Measurements from ENCODE around the gene FARP1. TPM values are rescaled to one million over a fixed set of nuclear protein-coding genes. Genes with fewer than 3 reads are reported as not detected.

Gene FARP1
- total and polyA plus RNA-seq, 2 of the 13 experiments (the other 11 are each of a cell fraction or from before 2014, with no cell fraction given) = 70.6 to 126 TPM

- FAIRE-seq (no peak), DNase-seq (ENCODE audit: low spot score) (no peak), ATAC-seq (no peak)
- 91% methylated on average over 7 of the region's 11 CpGs for WGBS (ENCODE audit: low lambda C conversion rate)
- Histone ChIP-seq H3K27ac (ENCODE audit: extremely low read length, insufficient read depth, low read length) (no peak overlapping the region), H2AFZ (ENCODE audit: low read length) (no peak overlapping the region), H3K4me3 (replicated peaks in 1 of 3; ENCODE audit: insufficient read depth in 1 of 3, low read depth in 2 of 3, low read length in 3 of 3) (no peak overlapping the region), H3K4me1 (ENCODE audit: insufficient read depth, low read length) (no peaks in the 10 kb centered on the region), H3K9me3 (ENCODE audit: low read length) (no peaks in the 10 kb centered on the region), H3K36me3 (replicated peaks in 1 of 2; ENCODE audit: control insufficient read depth in 1 of 2, insufficient read depth in 2 of 2, low read length in 2 of 2) (peaks cover 49 to 80% of the 10 kb centered on the region in 2 experiments), H3K27me3 (ENCODE audit: control insufficient read depth in 1 of 2, insufficient read depth in 2 of 2, low read length in 2 of 2) (no peaks in the 10 kb centered on the region), H3K4me2 (ENCODE audit: low read depth, low read length) (no peak overlapping the region), H3K79me2 (ENCODE audit: insufficient read depth, low read length) (no peaks in the 10 kb centered on the region), H3K9ac (ENCODE audit: insufficient read depth, low read depth, low read length) (no peak overlapping the region), H4K20me1 (ENCODE audit: insufficient read depth, low read length) (peaks cover 22% of the 10 kb centered on the region)
- POLR2A ChIA-PET = no interaction called here
- in situ Hi-C loops (cut with HindIII; ENCODE audit: extremely low pct_ligation_motif_present, low pct_unique_long_range_greater_than_20kb) = loop anchor here (10.0 to 25.0 kb wide), 2 partner anchors 211 to 581 kb away; no protein-coding TSS in a partner anchor
- no TSS peak for BruUV-seq (replicated peaks)
- intact Hi-C loops (cut with micrococcal nuclease; ENCODE audit: unreplicated experiment) = no loop called here
- TF ChIP-seq RBM22 (optimal IDR thresholded peaks at IDR 0.05; ENCODE audit: low read length) = peak; percentile 53
- peak; percentile 93 for TF ChIP-seq AGO2 (optimal IDR thresholded peaks at IDR 0.05; ENCODE audit: low read depth, low read length)
- TF ChIP-seq MED1 (CRISPR knock-in tag; IDR thresholded peaks at IDR 0.05) = no peak
- peak in 1 of 2 experiments; percentile 47; a peak in 2 of 4 replicates for TF ChIP-seq POLR2A (IDR thresholded peaks at IDR 0.05; ENCODE audit: insufficient read depth in 1 of 2, low read depth in 2 of 2, low read length in 2 of 2)
- 0 out of 2 replicates have a peak, but pooled peaks have one; percentile 52 for TF ChIP-seq AKAP8 (CRISPR knock-in tag; IDR thresholded peaks at IDR 0.05)
- peak; percentile 30; the same call in 1 of the 2 replicates for TF ChIP-seq ZBTB38 (CRISPR knock-in tag; IDR thresholded peaks at IDR 0.05)
- TF ChIP-seq ZNF282 (IDR thresholded peaks at IDR 0.05; ENCODE audit: partially characterized antibody) = no peak
- CTCF ChIA-PET (ENCODE audit: low intra/inter-chr PET ratio, low total read pairs) = no interaction called here
Measured at GRCh38 chr13:98443329-98443728, 300.4 kb downstream of the FARP1 start.

GRCh38 chr13:98443800-98444325 is 301.0 kb downstream of the FARP1 start:
- ATAC-seq = no peak
- H3K79me2 ChIP-seq (ENCODE audit: insufficient read depth, low read length) = no peaks in the 10 kb centered on the region
- H3K27me3 ChIP-seq (ENCODE audit: control insufficient read depth in 1 of 2, insufficient read depth in 2 of 2, low read length in 2 of 2) = no peaks in the 10 kb centered on the region
- CTCF ChIA-PET (ENCODE audit: low intra/inter-chr PET ratio, low total read pairs) = no interaction called here
- H3K4me3 ChIP-seq (replicated peaks in 1 of 3; ENCODE audit: insufficient read depth in 1 of 3, low read depth in 2 of 3, low read length in 3 of 3) = no peak overlapping the region
- no peak overlapping the region for H3K9ac ChIP-seq (ENCODE audit: insufficient read depth, low read depth, low read length)
- H2AFZ ChIP-seq (ENCODE audit: low read length) = no peak overlapping the region
- H3K4me1 ChIP-seq (ENCODE audit: insufficient read depth, low read length) = no peaks in the 10 kb centered on the region
- no TSS peak for BruUV-seq (replicated peaks)
- WGBS (ENCODE audit: low lambda C conversion rate) = 94% methylated on average over 21 of the region's 21 CpGs
- H3K36me3 ChIP-seq (replicated peaks in 1 of 2; ENCODE audit: control insufficient read depth in 1 of 2, insufficient read depth in 2 of 2, low read length in 2 of 2) = peaks cover 47 to 82% of the 10 kb centered on the region in 2 experiments
- 0 out of 2 replicates have a peak, but pooled peaks have one; percentile 35 for TF ChIP-seq PAF1 (CRISPR knock-in tag; IDR thresholded peaks at IDR 0.05)
- TF ChIP-seq YEATS2 (CRISPR knock-in tag; IDR thresholded peaks at IDR 0.05; ENCODE audit: borderline replicate concordance) = no peak
- TF ChIP-seq AGO2 (optimal IDR thresholded peaks at IDR 0.05; ENCODE audit: low read depth, low read length) = peak; percentile 78
- TF ChIP-seq MATR3 (CRISPR knock-in tag; IDR thresholded peaks at IDR 0.05) = no peak
- TF ChIP-seq ETV6 (CRISPR knock-in tag; conservative IDR thresholded peaks at IDR 0.05) = no peak
- 0 out of 2 replicates have a peak, but pooled peaks have one; percentile 13 for TF ChIP-seq POLR2AphosphoS5 (IDR thresholded peaks at IDR 0.05; ENCODE audit: low read depth, low read length)
- TF ChIP-seq AKAP8 (CRISPR knock-in tag; IDR thresholded peaks at IDR 0.05) = peak; percentile 13; the same call in 1 of the 2 replicates
- in situ Hi-C loops (cut with HindIII; ENCODE audit: extremely low pct_ligation_motif_present, low pct_unique_long_range_greater_than_20kb) (loop anchor here (10.0 to 25.0 kb wide), 2 partner anchors 211 to 582 kb away; no protein-coding TSS in a partner anchor), intact Hi-C loops (cut with micrococcal nuclease; ENCODE audit: unreplicated experiment) (no loop called here)
- FAIRE-seq = no peak
- no peak for DNase-seq (ENCODE audit: low spot score)
- POLR2A ChIA-PET = no interaction called here
- H4K20me1 ChIP-seq (ENCODE audit: insufficient read depth, low read length) = peaks cover 22% of the 10 kb centered on the region
- H3K27ac ChIP-seq (ENCODE audit: extremely low read length, insufficient read depth, low read length) = no peak overlapping the region
- no peak overlapping the region for H3K4me2 ChIP-seq (ENCODE audit: low read depth, low read length)
- H3K9me3 ChIP-seq (ENCODE audit: low read length) = no peaks in the 10 kb centered on the region

All from HepG2 (cell line).